Astrocyte of the cerebellum (primary cell): ENCODE results near the gene SPOCK1.

Experiments used
- DNase-seq: peaks from one replicate; pipeline ENCODE4 v3.0.0-alpha.2; 2011; ENCODE audit warnings: low read depth
- H3K4me3 ChIP-seq: 2 replicates; pipeline ENCODE4 v1.5.1; 2011; ENCODE audit warnings: mild to moderate bottlenecking, low read depth, low read length, moderate library complexity
- in situ Hi-C: cut with HindIII; loops from 2 replicates; pipeline ENCODE4 v1.10.0; 2017; ENCODE audit warnings: low sequenced_read_pairs
- TF ChIP-seq, protein P1 (sequence below): IDR thresholded peaks from 2 replicates; pipeline ENCODE4 v1.5.1; 2012; ENCODE audit warnings: low read length, low read depth, moderate library complexity, mild to moderate bottlenecking; ENCODE audit errors: missing control alignments

SPOCK1 gene

DNA sequence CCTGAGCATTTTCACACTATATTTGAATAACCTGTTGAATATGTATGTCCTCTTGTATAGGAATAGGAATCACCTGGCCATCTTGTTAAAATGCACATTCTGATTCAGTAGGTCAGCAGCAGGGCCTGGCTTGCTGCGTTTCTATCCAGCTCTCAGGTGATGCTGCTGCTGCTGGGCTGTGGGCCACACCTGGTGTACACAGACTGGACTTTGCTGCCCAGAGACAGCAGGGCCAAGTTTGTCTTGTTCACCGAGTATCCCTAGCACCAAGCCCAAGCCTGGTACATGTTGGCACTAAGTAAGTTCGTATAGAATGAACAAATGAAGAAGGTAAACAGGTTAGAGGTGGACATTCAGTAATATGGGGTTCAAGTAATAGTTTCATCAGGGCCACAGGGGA lies 151.3 kb downstream of the SPOCK1 start:
- H3K4me3 ChIP-seq, result no peak overlapping the region
- no peak for DNase-seq
- TF ChIP-seq, protein P1, sequence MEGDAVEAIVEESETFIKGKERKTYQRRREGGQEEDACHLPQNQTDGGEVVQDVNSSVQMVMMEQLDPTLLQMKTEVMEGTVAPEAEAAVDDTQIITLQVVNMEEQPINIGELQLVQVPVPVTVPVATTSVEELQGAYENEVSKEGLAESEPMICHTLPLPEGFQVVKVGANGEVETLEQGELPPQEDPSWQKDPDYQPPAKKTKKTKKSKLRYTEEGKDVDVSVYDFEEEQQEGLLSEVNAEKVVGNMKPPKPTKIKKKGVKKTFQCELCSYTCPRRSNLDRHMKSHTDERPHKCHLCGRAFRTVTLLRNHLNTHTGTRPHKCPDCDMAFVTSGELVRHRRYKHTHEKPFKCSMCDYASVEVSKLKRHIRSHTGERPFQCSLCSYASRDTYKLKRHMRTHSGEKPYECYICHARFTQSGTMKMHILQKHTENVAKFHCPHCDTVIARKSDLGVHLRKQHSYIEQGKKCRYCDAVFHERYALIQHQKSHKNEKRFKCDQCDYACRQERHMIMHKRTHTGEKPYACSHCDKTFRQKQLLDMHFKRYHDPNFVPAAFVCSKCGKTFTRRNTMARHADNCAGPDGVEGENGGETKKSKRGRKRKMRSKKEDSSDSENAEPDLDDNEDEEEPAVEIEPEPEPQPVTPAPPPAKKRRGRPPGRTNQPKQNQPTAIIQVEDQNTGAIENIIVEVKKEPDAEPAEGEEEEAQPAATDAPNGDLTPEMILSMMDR, result no peak
- in situ Hi-C loops, result no loop called here

DNA sequence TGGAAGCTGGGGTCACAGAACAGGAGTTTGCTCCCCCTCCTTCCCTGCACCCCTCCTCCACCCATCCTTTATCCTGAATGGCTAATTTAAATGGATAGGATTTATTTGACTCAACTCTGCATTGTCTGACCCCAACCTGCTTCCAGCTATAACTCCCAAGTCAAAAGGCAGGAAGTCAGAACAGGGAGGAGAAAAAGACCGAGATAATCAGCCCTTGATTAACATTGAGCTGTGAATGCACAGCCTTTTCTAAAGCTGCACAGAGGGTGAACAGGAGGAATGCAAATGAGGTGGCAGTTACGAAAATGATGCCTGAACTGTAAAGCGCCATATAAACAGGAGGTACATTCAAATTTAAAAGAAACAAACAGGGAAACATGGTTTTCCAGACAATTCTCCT lies 152.8 kb downstream of the SPOCK1 start:
- no peak overlapping the region for H3K4me3 ChIP-seq
- in situ Hi-C loops, result no loop called here
- TF ChIP-seq, protein P1, result no peak
- no peak for DNase-seq

DNA sequence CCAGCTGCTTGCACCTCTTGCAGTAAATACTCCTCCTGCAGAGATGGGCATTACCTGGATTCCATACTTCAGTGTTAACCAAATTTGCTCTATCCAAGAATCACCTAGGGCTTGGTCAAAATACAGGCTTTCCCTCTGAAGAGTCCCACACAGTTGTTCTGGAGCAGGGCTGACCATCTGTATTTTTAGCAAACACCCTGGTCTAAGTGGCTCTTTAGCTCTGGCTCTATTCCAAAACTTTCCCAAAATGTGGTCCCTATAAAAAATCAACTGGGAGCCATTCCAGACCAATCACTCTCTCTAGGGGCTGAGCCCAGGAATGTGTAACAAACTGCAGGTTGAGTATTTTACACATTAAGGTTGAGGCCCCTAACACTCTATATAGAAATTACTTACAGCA lies 153.7 kb downstream of the SPOCK1 start:
- in situ Hi-C loops, result no loop called here

DNA sequence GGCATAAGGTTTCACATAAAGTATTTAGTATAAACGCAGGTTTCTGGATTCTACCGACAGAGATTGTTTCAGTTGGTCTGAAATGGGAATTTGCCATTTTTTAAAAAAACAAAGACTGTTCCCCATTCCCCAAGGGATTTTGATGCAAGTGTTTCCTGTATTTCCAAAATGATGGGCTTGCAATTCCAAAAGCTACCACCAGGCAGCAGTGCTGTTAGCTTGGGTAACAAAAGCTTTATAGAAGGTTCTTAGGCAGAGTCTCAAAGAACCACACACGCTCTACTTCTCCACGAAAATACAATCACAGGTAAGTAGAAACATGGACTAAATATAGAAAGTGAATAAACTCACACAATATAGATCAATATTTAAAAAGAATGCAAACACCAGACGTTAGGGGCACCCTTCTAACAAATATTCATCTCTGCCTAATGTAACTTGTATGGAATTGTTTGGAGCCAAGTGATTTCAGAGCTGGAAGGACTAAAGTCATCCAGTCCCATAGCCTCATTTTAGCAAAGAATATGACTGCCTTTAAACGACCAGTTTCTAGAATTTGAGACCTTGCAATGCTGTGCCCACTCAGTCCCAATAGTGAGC lies 154.3 kb downstream of the SPOCK1 start:
- peak; percentile 49 for DNase-seq
- TF ChIP-seq, protein P1, result peak; percentile 92
- in situ Hi-C loops, result no loop called here
- no peak overlapping the region for H3K4me3 ChIP-seq

More for the DNA sequence above, 153.7 kb downstream of the SPOCK1 start:
- DNase-seq, result no peak
- TF ChIP-seq, protein P1, result no peak
- no peak overlapping the region for H3K4me3 ChIP-seq

DNA sequence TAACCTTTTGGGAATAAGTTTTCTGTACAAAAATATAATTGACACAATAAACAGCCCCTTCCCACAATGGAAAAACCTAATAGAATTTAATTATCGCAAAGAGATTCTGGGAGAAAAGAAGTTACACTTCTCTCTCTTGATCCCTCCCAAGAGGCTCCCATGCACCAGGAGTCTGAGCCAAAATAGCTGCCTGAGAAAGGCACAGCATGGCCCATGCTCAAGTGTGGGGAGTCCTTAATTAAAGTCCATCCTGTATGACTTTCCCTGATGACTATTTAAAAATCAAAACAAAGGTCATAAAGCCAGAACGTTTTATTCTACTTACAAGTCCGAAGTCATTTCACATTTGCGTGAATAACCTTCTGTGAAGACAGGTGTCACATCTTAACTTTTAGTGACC lies 155.1 kb downstream of the SPOCK1 start:
- no peak overlapping the region for H3K4me3 ChIP-seq
- in situ Hi-C loops, result no loop called here
- TF ChIP-seq, protein P1, result no peak
- DNase-seq, result no peak

DNA sequence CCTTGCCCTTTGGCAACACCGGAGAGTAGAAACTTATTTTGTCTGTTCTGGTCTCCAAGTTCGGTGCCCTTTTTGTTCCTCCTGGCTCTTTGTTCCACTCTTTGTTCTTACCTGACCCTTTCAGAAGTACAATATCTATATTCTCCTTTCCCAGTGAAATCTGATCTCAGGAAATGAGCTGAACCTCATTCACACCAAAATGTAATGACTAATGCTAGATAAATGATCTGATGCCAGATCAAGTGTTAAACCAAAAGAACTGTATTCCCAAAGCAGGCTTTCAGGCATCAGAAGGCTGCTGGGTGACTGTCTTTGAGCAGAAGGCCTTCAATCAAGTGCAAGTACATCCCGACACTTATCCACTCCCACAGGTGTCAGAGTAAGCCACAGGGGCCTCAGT lies 156.4 kb downstream of the SPOCK1 start:
- TF ChIP-seq, protein P1, result no peak
- in situ Hi-C loops, result no loop called here
- H3K4me3 ChIP-seq, result no peak overlapping the region
- DNase-seq, result peak; percentile 39

DNA sequence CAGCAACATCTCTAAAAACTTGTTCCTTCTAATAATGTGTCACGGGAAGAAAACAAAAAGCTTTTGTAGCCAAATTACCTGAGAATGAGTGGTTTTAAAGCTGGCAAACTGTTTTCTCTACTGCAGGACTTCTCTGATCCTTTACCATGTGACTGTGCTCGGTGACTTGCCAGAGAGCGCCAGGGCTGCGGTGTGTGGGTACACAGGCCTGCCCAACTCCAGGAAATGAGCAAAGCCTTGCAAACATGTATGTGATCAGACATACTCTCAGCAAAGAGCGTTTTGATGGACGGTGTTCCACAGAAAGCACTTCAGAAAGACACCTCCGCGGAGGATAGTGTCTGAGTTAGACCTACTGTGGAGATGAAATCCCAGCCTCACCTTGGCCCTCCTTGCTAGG lies 157.3 kb downstream of the SPOCK1 start:
- no peak overlapping the region for H3K4me3 ChIP-seq
- DNase-seq, result no peak
- in situ Hi-C loops, result no loop called here

More for the DNA sequence above, 157.3 kb downstream of the SPOCK1 start:
- TF ChIP-seq, protein P1, result no peak
